ENCODE results near the gene NRTN.
"Not testable (repeated sequence)": the region's sequence is repeated elsewhere in the genome, so short reads cannot be mapped to it uniquely, and the experiment has no call there.

NRTN gene

GRCh38 chr19:5865772-5866171, 60.9 kb downstream of the NRTN start:
- no peak for TF ChIP-seq CTCF (conservative IDR thresholded peaks at IDR 0.05; ENCODE audit: low read depth, low read length)
- no peak overlapping the region for H3K4me3 ChIP-seq (ENCODE audit: low read length)
- DNase-seq (ENCODE audit: low read depth) = no peak

GRCh38 chr19:5867201-5868136, 62.6 kb downstream of the NRTN start:
- no peak for DNase-seq (ENCODE audit: low read depth)
- H3K4me3 ChIP-seq (ENCODE audit: low read length) = no peak overlapping the region
- TF ChIP-seq CTCF (conservative IDR thresholded peaks at IDR 0.05; ENCODE audit: low read depth, low read length) = no peak

- no peak for TF ChIP-seq CTCF (conservative IDR thresholded peaks at IDR 0.05; ENCODE audit: low read depth, low read length)
- no peak overlapping the region for H3K4me3 ChIP-seq (ENCODE audit: low read length)
- no peak for DNase-seq (ENCODE audit: low read depth)
Measured at GRCh38 chr19:5870986-5871394, 66.1 kb downstream of the NRTN start.

GRCh38 chr19:5873617-5874199, 68.8 kb downstream of the NRTN start:
- TF ChIP-seq CTCF (conservative IDR thresholded peaks at IDR 0.05; ENCODE audit: low read depth, low read length) = no peak
- DNase-seq (ENCODE audit: low read depth) = no peak
- no peak overlapping the region for H3K4me3 ChIP-seq (ENCODE audit: low read length)

GRCh38 chr19:5874496-5874895, 69.6 kb downstream of the NRTN start:
- H3K4me3 ChIP-seq (ENCODE audit: low read length); DNase-seq (ENCODE audit: low read depth): not testable (repeated sequence)

GRCh38 chr19:5877427-5877826, 72.6 kb downstream of the NRTN start:
- DNase-seq (ENCODE audit: low read depth) = no peak
- H3K4me3 ChIP-seq (ENCODE audit: low read length) = no peak overlapping the region
- TF ChIP-seq CTCF (conservative IDR thresholded peaks at IDR 0.05; ENCODE audit: low read depth, low read length) = no peak

- no peak overlapping the region for H3K4me3 ChIP-seq (ENCODE audit: low read length)
- no peak for DNase-seq (ENCODE audit: low read depth)
- TF ChIP-seq CTCF (conservative IDR thresholded peaks at IDR 0.05; ENCODE audit: low read depth, low read length) = no peak
Measured at GRCh38 chr19:5877882-5878281, 73.0 kb downstream of the NRTN start.

Data from retinal pigment epithelial cell (primary cell).